ENCODE data around the gene EZR.

GRCh38 chr6:158761746-158762145, 57.4 kb downstream of the EZR start:
- TF ChIP-seq CTCF (IDR thresholded peaks at IDR 0.05; ENCODE audit: low read length), result no peak
- TF ChIP-seq EZH2 (IDR thresholded peaks at IDR 0.05; ENCODE audit: borderline replicate concordance, low read length), result no peak
